ENCODE results near the gene HSD17B11. TPM values are rescaled to one million over a fixed set of nuclear protein-coding genes. Genes with fewer than 3 reads are reported as not detected.
"Not testable (repeated sequence)": the region's sequence is repeated elsewhere in the genome, so short reads cannot be mapped to it uniquely, and the experiment has no call there.

The HSD17B11 gene
- total RNA-seq, 1 experiment from 2014 or later = 8.8 TPM

DNA sequence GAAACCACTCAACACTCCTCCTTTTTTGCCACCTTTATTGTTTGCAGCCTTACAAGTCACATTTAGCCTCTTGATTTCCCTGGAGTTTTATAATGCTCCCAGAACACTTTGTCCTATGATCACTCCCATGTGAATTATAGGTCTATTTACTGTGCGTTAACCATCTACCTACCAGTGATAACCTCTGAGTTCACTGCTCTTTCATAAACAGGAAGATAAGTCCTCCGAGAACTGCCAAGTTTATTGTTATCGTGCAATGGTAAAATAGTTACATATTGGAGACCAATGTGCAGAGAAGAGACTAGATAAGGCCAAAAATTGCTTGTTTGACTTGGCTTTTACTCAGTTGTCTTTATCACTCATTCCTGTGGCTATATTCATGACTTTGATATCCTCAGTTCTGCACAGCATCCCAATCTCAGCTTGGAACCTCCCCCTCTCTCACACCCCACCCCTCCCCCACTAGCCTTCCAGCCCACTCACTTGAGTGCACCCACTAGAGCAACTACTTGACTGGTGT, 18.5 kb upstream of the HSD17B11 start:
- Histone ChIP-seq H2BK120ac (ENCODE audit: low read depth, low read length, poor library complexity, severe bottlenecking) (no peak overlapping the region), H3K23ac (ENCODE audit: insufficient read length, low read depth, low read length) (no peak overlapping the region), H4K5ac (ENCODE audit: insufficient read length, low read depth, low read length) (no peak overlapping the region), H3T11ph (ENCODE audit: low read length) (no peak overlapping the region), H3K9ac (ENCODE audit: extremely low read depth, insufficient read length, low read length) (no peak overlapping the region), H3K9me3 (ENCODE audit: control insufficient read depth, low read depth, low read length) (no peaks in the 10 kb centered on the region), H3K23me2 (ENCODE audit: insufficient read length, low read depth, low read length, poor library complexity, severe bottlenecking) (no peaks in the 10 kb centered on the region), H3K14ac (ENCODE audit: insufficient read depth, low read length) (no peak overlapping the region), H3K4me1 (ENCODE audit: insufficient read depth, low read length) (no peaks in the 10 kb centered on the region), H4K20me1 (ENCODE audit: control insufficient read depth, insufficient read depth, insufficient read length) (no peaks in the 10 kb centered on the region), H2BK5ac (ENCODE audit: insufficient read length, low read length) (no peak overlapping the region), H3K27ac (ENCODE audit: insufficient read length, low read depth, low read length) (no peak overlapping the region), H3K4ac (ENCODE audit: low read depth, low read length) (no peak overlapping the region), H3K79me2 (ENCODE audit: insufficient read depth, low read length) (no peaks in the 10 kb centered on the region), H2AFZ (ENCODE audit: low read length) (no peak overlapping the region), H2BK12ac (ENCODE audit: insufficient read length, low read depth, low read length) (no peak overlapping the region), H2BK15ac (ENCODE audit: low read depth, low read length) (no peak overlapping the region), H3K18ac (ENCODE audit: insufficient read length, low read depth, low read length) (no peak overlapping the region), H2BK20ac (ENCODE audit: low read depth, low read length, poor library complexity, severe bottlenecking) (no peak overlapping the region), H3K56ac (ENCODE audit: insufficient read length, low read depth, low read length) (no peak overlapping the region), H3K4me2 (ENCODE audit: insufficient read depth, insufficient read length, low read length) (no peak overlapping the region), H2AK5ac (ENCODE audit: insufficient read length, low read length) (no peak overlapping the region), H3K79me1 (ENCODE audit: insufficient read depth, low read depth, low read length, poor library complexity, severe bottlenecking) (no peaks in the 10 kb centered on the region), H4K8ac (replicated peaks; ENCODE audit: insufficient read length, low read depth, low read length) (no peak overlapping the region), H4K91ac (ENCODE audit: insufficient read length, low read depth, low read length) (no peak overlapping the region), H3K27me3 (ENCODE audit: insufficient read depth, low read length) (no peaks in the 10 kb centered on the region)
- TF ChIP-seq, protein P1, sequence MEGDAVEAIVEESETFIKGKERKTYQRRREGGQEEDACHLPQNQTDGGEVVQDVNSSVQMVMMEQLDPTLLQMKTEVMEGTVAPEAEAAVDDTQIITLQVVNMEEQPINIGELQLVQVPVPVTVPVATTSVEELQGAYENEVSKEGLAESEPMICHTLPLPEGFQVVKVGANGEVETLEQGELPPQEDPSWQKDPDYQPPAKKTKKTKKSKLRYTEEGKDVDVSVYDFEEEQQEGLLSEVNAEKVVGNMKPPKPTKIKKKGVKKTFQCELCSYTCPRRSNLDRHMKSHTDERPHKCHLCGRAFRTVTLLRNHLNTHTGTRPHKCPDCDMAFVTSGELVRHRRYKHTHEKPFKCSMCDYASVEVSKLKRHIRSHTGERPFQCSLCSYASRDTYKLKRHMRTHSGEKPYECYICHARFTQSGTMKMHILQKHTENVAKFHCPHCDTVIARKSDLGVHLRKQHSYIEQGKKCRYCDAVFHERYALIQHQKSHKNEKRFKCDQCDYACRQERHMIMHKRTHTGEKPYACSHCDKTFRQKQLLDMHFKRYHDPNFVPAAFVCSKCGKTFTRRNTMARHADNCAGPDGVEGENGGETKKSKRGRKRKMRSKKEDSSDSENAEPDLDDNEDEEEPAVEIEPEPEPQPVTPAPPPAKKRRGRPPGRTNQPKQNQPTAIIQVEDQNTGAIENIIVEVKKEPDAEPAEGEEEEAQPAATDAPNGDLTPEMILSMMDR (conservative IDR thresholded peaks at IDR 0.05) = no peak
- Mint-ChIP-seq H3K4me1 (peaks cover 20 to 26% of the 10 kb centered on the region in 2 experiments), H3K4me3 (no peak overlapping the region), H3K27ac (no peak overlapping the region), H3K9me3 (no peaks in the 10 kb centered on the region; a peak in 1 of 5 replicates), H3K36me3 (ENCODE audit: insufficient read depth in 1 of 3, low read depth in 3 of 3) (no peaks in the 10 kb centered on the region; a peak in 1 of 7 replicates), H3K27me3 (ENCODE audit: low read depth) (no peaks in the 10 kb centered on the region; the same call in 1 of the 2 replicates)
- WGBS (ENCODE audit: extremely low coverage, insufficient read length, low lambda C conversion rate) = no CpG with 5 or more reads among the region's 3 CpGs
- DNase-seq = no peak

- H3K4me1 Mint-ChIP-seq = peaks cover 20 to 26% of the 10 kb centered on the region in 2 experiments
- H3K18ac ChIP-seq (ENCODE audit: insufficient read length, low read depth, low read length); H4K8ac ChIP-seq (replicated peaks; ENCODE audit: insufficient read length, low read depth, low read length); H3K9me3 Mint-ChIP-seq; H3K27ac Mint-ChIP-seq; H3K4me3 Mint-ChIP-seq; H3K23me2 ChIP-seq (ENCODE audit: insufficient read length, low read depth, low read length, poor library complexity, severe bottlenecking); H3K14ac ChIP-seq (ENCODE audit: insufficient read depth, low read length); H3K9me3 ChIP-seq (ENCODE audit: control insufficient read depth, low read depth, low read length); H4K5ac ChIP-seq (ENCODE audit: insufficient read length, low read depth, low read length); H2AK5ac ChIP-seq (ENCODE audit: insufficient read length, low read length); H2BK20ac ChIP-seq (ENCODE audit: low read depth, low read length, poor library complexity, severe bottlenecking); H3K4ac ChIP-seq (ENCODE audit: low read depth, low read length); H3T11ph ChIP-seq (ENCODE audit: low read length); H3K79me2 ChIP-seq (ENCODE audit: insufficient read depth, low read length); H2BK120ac ChIP-seq (ENCODE audit: low read depth, low read length, poor library complexity, severe bottlenecking); H2BK12ac ChIP-seq (ENCODE audit: insufficient read length, low read depth, low read length); H3K27ac ChIP-seq (ENCODE audit: insufficient read length, low read depth, low read length); H3K4me1 ChIP-seq (ENCODE audit: insufficient read depth, low read length); H3K23ac ChIP-seq (ENCODE audit: insufficient read length, low read depth, low read length); H3K79me1 ChIP-seq (ENCODE audit: insufficient read depth, low read depth, low read length, poor library complexity, severe bottlenecking); H3K27me3 Mint-ChIP-seq (ENCODE audit: low read depth); H2AFZ ChIP-seq (ENCODE audit: low read length); H2BK5ac ChIP-seq (ENCODE audit: insufficient read length, low read length); H3K4me2 ChIP-seq (ENCODE audit: insufficient read depth, insufficient read length, low read length); H3K27me3 ChIP-seq (ENCODE audit: insufficient read depth, low read length); H3K9ac ChIP-seq (ENCODE audit: extremely low read depth, insufficient read length, low read length); DNase-seq; H4K20me1 ChIP-seq (ENCODE audit: control insufficient read depth, insufficient read depth, insufficient read length); H3K36me3 Mint-ChIP-seq (ENCODE audit: insufficient read depth in 1 of 3, low read depth in 3 of 3); H3K56ac ChIP-seq (ENCODE audit: insufficient read length, low read depth, low read length); H4K91ac ChIP-seq (ENCODE audit: insufficient read length, low read depth, low read length); H2BK15ac ChIP-seq (ENCODE audit: low read depth, low read length): not testable (repeated sequence)
- no CpG with 5 or more reads among the region's 4 CpGs for WGBS (ENCODE audit: extremely low coverage, insufficient read length, low lambda C conversion rate)
Observed at GRCh38 chr4:87406902-87407301, 15.9 kb upstream of the HSD17B11 start.

Data from H9 (cell line).